ENCODE measurements around the gene MAOA.

MAOA gene

DNA sequence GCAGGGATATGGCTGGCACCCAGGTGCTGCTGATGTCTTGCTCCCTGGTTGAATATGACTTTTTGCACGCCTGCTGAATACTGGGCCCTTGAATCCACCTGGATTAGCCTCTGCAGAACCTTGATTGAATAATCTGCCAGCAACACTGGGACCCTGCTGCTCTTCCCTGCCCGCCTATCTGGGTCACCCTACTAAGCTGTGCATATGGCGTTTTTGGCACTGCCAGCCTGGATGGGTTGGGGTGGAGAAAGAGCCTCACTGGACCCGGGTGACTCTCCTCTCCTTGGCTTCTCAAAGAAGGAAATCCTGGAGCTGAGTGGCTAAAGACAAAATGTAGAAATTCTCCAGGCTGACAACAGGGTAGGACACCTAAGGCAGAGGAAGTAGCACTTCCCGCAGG is 100.0 kb downstream of the MAOA start:
- no peak for DNase-seq (ENCODE audit: low spot score)
- TF ChIP-seq, protein P1, sequence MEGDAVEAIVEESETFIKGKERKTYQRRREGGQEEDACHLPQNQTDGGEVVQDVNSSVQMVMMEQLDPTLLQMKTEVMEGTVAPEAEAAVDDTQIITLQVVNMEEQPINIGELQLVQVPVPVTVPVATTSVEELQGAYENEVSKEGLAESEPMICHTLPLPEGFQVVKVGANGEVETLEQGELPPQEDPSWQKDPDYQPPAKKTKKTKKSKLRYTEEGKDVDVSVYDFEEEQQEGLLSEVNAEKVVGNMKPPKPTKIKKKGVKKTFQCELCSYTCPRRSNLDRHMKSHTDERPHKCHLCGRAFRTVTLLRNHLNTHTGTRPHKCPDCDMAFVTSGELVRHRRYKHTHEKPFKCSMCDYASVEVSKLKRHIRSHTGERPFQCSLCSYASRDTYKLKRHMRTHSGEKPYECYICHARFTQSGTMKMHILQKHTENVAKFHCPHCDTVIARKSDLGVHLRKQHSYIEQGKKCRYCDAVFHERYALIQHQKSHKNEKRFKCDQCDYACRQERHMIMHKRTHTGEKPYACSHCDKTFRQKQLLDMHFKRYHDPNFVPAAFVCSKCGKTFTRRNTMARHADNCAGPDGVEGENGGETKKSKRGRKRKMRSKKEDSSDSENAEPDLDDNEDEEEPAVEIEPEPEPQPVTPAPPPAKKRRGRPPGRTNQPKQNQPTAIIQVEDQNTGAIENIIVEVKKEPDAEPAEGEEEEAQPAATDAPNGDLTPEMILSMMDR (IDR thresholded peaks at IDR 0.05; ENCODE audit: borderline replicate concordance, control extremely low read depth, extremely low read depth, insufficient read depth, missing control alignments), result no peak
- in situ Hi-C loops (cut with MboI; ENCODE audit: low sequenced_read_pairs, unreplicated experiment), result loop anchor here (25.0 kb wide), 1 partner anchor 1969 kb away; no protein-coding TSS in a partner anchor

DNA sequence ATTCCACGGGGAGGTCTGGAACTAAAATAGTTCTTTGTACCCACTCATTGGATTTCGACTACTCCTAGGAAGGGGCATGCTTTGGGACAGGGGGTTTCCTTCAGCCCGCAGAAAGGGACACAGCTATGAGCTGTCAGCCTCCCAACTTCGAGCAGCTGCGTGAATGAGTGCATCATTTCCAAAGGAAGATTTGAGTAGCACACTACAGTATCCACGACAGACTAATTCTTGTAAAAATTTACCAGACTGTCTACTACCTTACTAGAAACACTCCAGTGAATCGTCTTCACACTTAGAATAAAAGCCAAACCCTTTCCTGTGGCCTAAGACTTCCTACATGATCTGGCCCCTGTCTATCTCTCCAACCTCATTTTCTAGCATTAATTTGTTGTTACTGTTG is 101.9 kb downstream of the MAOA start:
- TF ChIP-seq, protein P1 (IDR thresholded peaks at IDR 0.05; ENCODE audit: borderline replicate concordance, control extremely low read depth, extremely low read depth, insufficient read depth, missing control alignments), result no peak
- DNase-seq (ENCODE audit: low spot score), result no peak
- in situ Hi-C loops (cut with MboI; ENCODE audit: low sequenced_read_pairs, unreplicated experiment), result loop anchor here (25.0 kb wide), 1 partner anchor 1971 kb away; no protein-coding TSS in a partner anchor

DNA sequence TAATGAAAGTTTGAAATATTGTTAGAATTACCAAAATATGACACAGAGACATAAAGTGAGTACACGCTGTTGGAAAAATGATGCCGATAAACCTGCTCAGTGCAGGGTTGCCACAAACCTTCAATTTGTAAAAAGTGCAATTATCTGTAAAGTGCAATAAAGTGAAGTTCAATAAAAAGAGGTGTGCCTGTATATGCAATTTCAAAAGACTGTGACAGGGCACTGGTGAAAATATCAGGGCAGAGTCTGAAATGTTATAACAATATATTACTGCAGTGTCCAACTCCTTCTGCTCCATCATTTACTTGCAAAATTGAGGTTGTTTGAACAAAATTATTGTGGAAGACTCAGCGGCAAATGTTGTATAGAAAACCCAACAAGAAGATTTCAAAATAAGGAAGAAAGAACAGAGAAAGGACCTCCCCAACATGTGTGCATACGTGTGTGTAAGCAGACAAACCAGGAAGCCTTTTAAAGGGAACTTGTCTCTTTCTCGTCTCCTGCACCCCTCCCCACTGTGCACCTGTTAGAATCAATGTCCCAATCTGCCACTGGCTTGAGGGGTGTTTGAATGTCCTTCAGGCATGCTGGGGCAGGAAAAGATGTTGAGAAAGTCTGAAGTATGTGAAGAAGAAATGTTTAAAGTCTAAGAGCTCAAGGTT is 130.0 kb downstream of the MAOA start:
- TF ChIP-seq, protein P1 (IDR thresholded peaks at IDR 0.05; ENCODE audit: borderline replicate concordance, control extremely low read depth, extremely low read depth, insufficient read depth, missing control alignments), result no peak
- DNase-seq (ENCODE audit: low spot score), result no peak
- in situ Hi-C loops (cut with MboI; ENCODE audit: low sequenced_read_pairs, unreplicated experiment), result no loop called here

Data from GM13976 (cell line).